DOHH2 (cell line): Measurements from ENCODE around the gene GPD2.

ENCODE experiments used
- CTCF ChIP-seq: fragments of 200-600 bp; sonication (generic); IDR thresholded peaks from one replicate; pipeline ENCODE4 v1.5.1; 2014; ENCODE audit warnings: antibody characterized with exemption, mild to moderate bottlenecking, low read depth, low read length; ENCODE audit not compliant: poor library complexity, severe bottlenecking
- EZH2phosphoT487 ChIP-seq: fragments of 200-600 bp; sonication (generic); IDR thresholded peaks from 2 replicates; pipeline ENCODE4 v1.6.1; 2017; ENCODE audit warnings: borderline replicate concordance, mild to moderate bottlenecking, antibody characterized with exemption, low read length, moderate library complexity, mixed read lengths

- TF ChIP-seq CTCF, result no peak
- no peak for TF ChIP-seq EZH2phosphoT487
Measured at GRCh38 chr2:156435718-156436496, at the start of gene GPD2.
